Right ventricle myocardium superior (tissue), 1 donor: Measurements from ENCODE around the gene TOP3B. TPM values are rescaled to one million over a fixed set of nuclear protein-coding genes. Genes with fewer than 3 reads are reported as not detected.

Source experiments
- total RNA-seq: library from RNA; stranded (reverse); fragmentation: NEBNext Ultra II Directional; extraction: Animal tissue kit (Norgen Biotek cat#: 25700); gene quantifications from one replicate; pipeline ENCODE4 v1.2.1, GENCODE V29; 2021
- donor health status: DM: no; HTN: yes; CAD: no; lungs with severe emphysema.

TOP3B gene
- total RNA-seq, 1 donor from 2014 or later = 9.0 TPM

Other genes with a start within 250 kb of the TOP3B start
- gene YPEL1, start 247.0 kb downstream of the TOP3B start, total RNA-seq = 3.1 TPM
- gene MAPK1, start 115.1 kb downstream of the TOP3B start, total RNA-seq = 75.2 TPM
- 19.3 TPM for gene PPM1F, start 29.9 kb downstream of the TOP3B start, total RNA-seq